K562 (cell line): ENCODE measurements around the gene HKDC1. TPM values are rescaled to one million over a fixed set of nuclear protein-coding genes. Genes with fewer than 3 reads are reported as not detected.
A peak's percentile ranks its signal among the peaks of the same experiment; 100 is the strongest.

ENCODE experiments used
- ATF3 ChIP-seq, 2 experiments: fragments of 450-650 bp in 1 of 2; sonication (generic) in 1 of 2; formaldehyde crosslinking in 1 of 2; IDR thresholded peaks in 1 of 2; conservative IDR thresholded peaks in 1 of 2; 2 replicates each; pipeline versions ENCODE4 v1.6.1 to v1.8.1; 2016 to 2023; ENCODE audit warnings: mild to moderate bottlenecking in 2 of 2, moderate library complexity in 2 of 2, inconsistent platforms in 1 of 2, missing genetic modification reagents in 1 of 2
- BCOR ChIP-seq: fragments of 450-650 bp; IDR thresholded peaks from 2 replicates; pipeline ENCODE4 v1.6.1; 2016
- CEBPG ChIP-seq, 3 experiments: fragments of 200-800 bp in 1 of 3; sonication (Bioruptor generic) in 1 of 3; sonication (generic) in 1 of 3; formaldehyde crosslinking in 1 of 3; IDR thresholded peaks in 2 of 3; conservative IDR thresholded peaks in 1 of 3; 2 replicates each; pipeline versions ENCODE4 v1.6.1 to v1.8.0; 2016 to 2022; ENCODE audit warnings: missing compliant biosample characterization in 2 of 3, missing genetic modification characterization in 2 of 3, mild to moderate bottlenecking in 1 of 3, missing genetic modification reagents in 1 of 3
- CREM ChIP-seq: IDR thresholded peaks from 2 replicates; pipeline ENCODE4 v1.6.1; 2014; ENCODE audit warnings: antibody characterized with exemption, low read depth
- CTBP1 ChIP-seq: fragments of 450-650 bp; IDR thresholded peaks from 2 replicates; pipeline ENCODE4 v1.6.1; 2016; ENCODE audit warnings: borderline replicate concordance
- DNMT1 ChIP-seq: fragments of 450-650 bp; IDR thresholded peaks from 2 replicates; pipeline ENCODE4 v1.6.1; 2016; ENCODE audit warnings: antibody characterized with exemption, mild to moderate bottlenecking
- DPF2 ChIP-seq: fragments of 450-650 bp; IDR thresholded peaks from 2 replicates; pipeline ENCODE4 v1.6.1; 2016
- FOS ChIP-seq: IDR thresholded peaks from 3 replicates; pipeline ENCODE4 v1.6.1; 2011; ENCODE audit not compliant: insufficient read length; ENCODE audit errors: extremely low read depth
- GTF2E2 ChIP-seq: fragments of 200-800 bp; sonication (Bioruptor generic); IDR thresholded peaks from 2 replicates; pipeline ENCODE4 v1.6.1; 2016; ENCODE audit warnings: missing genetic modification characterization, missing compliant biosample characterization
- JUN ChIP-seq, 2 experiments: sonication (generic) in 1 of 2; formaldehyde crosslinking in 1 of 2; IDR thresholded peaks; 2 replicates each; pipeline versions ENCODE4 v1.6.1 to v1.8.0; 2012 to 2022; ENCODE audit warnings: borderline replicate concordance in 2 of 2, mild to moderate bottlenecking in 2 of 2, improper control_type of control experiment in 1 of 2, low read depth in 1 of 2, low read length in 1 of 2, missing genetic modification reagents in 1 of 2
- KAT8 ChIP-seq: fragments of 450-650 bp; IDR thresholded peaks from 2 replicates; pipeline ENCODE4 v1.6.1; 2016; ENCODE audit warnings: low read depth, mild to moderate bottlenecking
- KDM4B ChIP-seq, 2 experiments: fragments of 450-650 bp in 1 of 2; sonication (generic) in 1 of 2; IDR thresholded peaks; 2 replicates each; pipeline ENCODE4 v1.6.1; 2016 to 2017; ENCODE audit warnings: borderline replicate concordance in 2 of 2, antibody characterized with exemption in 1 of 2, low read depth in 1 of 2, mild to moderate bottlenecking in 1 of 2
- KHSRP ChIP-seq: fragments of 450-650 bp; IDR thresholded peaks from 2 replicates; pipeline ENCODE4 v1.6.1; 2017
- MTA3 ChIP-seq: fragments of 450-650 bp; formaldehyde crosslinking; IDR thresholded peaks from 2 replicates; pipeline ENCODE4 v1.6.1; 2017; ENCODE audit warnings: mild to moderate bottlenecking, borderline replicate concordance
- NEUROD1 ChIP-seq: fragments of 150-350 bp; IDR thresholded peaks from 2 replicates; pipeline ENCODE4 v1.6.1; 2014; ENCODE audit warnings: borderline replicate concordance, low read length, low read depth; ENCODE audit not compliant: partially characterized antibody
- NFRKB ChIP-seq: fragments of 450-650 bp; IDR thresholded peaks from 2 replicates; pipeline ENCODE4 v1.6.1; 2016; ENCODE audit warnings: low read depth
- RUNX1 ChIP-seq: sonication (generic); IDR thresholded peaks from 2 replicates; pipeline ENCODE4 v1.6.1; 2016; ENCODE audit warnings: antibody characterized with exemption, low read depth
- SMARCA5 ChIP-seq: fragments of 450-650 bp; IDR thresholded peaks from 2 replicates; pipeline ENCODE4 v1.6.1; 2016
- TAF7 ChIP-seq: fragments of 450-650 bp; IDR thresholded peaks from 2 replicates; pipeline ENCODE4 v1.6.1; 2016; ENCODE audit warnings: missing genetic modification characterization, missing compliant biosample characterization
- TARDBP ChIP-seq: fragments of 450-650 bp; IDR thresholded peaks from 2 replicates; pipeline ENCODE4 v1.6.1; 2016
- TBL1XR1 ChIP-seq, 2 experiments: IDR thresholded peaks; 2 replicates each; pipeline ENCODE4 v1.6.1; 2012; ENCODE audit warnings: improper control_type of control experiment in 2 of 2, low read length in 2 of 2, mild to moderate bottlenecking in 1 of 2
- XRCC5 ChIP-seq: fragments of 200-400 bp; formaldehyde crosslinking; IDR thresholded peaks from 2 replicates; pipeline ENCODE4 v1.6.1; 2017; ENCODE audit warnings: low read depth, mild to moderate bottlenecking, low read length
- ZNF24 ChIP-seq: fragments of 450-650 bp; IDR thresholded peaks from 2 replicates; pipeline ENCODE4 v1.6.1; 2016
- polyA plus RNA-seq, 8 experiments: library from polyadenylated mRNA; depleted of rRNA in 4 of 8; stranded (reverse) in 5 of 8; unstranded in 3 of 8; fragments of >200 nt; fragmentation: Nextera tagmentation in 2 of 8; fragmentation: Illumina TruSeq in 1 of 8; extraction: Ambion mirVana in 2 of 8; extraction: Trizol in 1 of 8; gene quantifications; 2 replicates each; pipeline versions ENCODE4 v1.2.1 to v1.2.3, GENCODE V29; 2011 to 2014; ENCODE audit warnings: inconsistent platforms in 1 of 8, missing spikeins in 1 of 8
- total RNA-seq, 7 experiments: library from RNA; depleted of rRNA in 6 of 7; stranded (reverse); fragments of >200 nt in 6 of 7; fragmentation: Illumina TruSeq in 2 of 7; extraction: Trizol in 2 of 7; gene quantifications; 2 replicates each; pipeline versions ENCODE4 v1.2.1 to v1.2.3, GENCODE V29; 2011 to 2021; ENCODE audit warnings: low replicate concordance in 1 of 7
- TF ChIP-seq, protein P1 (sequence below): fragments of 250-450 bp; sonication (Bioruptor Pico); IDR thresholded peaks from 2 replicates; pipeline ENCODE4 v1.8.0; 2021; ENCODE audit warnings: mild to moderate bottlenecking, moderate library complexity
- TF ChIP-seq, protein P2 (sequence below): IDR thresholded peaks from 2 replicates; pipeline ENCODE4 v1.6.1; 2011; ENCODE audit not compliant: insufficient read length; ENCODE audit errors: extremely low read depth

Gene HKDC1
- total and polyA plus RNA-seq, 9 of the 15 experiments (the other 6 are each of a cell fraction or from before 2014, with no cell fraction given), result 0.04 to 0.22 (median 0.11) TPM; not detected in 5

DNA sequence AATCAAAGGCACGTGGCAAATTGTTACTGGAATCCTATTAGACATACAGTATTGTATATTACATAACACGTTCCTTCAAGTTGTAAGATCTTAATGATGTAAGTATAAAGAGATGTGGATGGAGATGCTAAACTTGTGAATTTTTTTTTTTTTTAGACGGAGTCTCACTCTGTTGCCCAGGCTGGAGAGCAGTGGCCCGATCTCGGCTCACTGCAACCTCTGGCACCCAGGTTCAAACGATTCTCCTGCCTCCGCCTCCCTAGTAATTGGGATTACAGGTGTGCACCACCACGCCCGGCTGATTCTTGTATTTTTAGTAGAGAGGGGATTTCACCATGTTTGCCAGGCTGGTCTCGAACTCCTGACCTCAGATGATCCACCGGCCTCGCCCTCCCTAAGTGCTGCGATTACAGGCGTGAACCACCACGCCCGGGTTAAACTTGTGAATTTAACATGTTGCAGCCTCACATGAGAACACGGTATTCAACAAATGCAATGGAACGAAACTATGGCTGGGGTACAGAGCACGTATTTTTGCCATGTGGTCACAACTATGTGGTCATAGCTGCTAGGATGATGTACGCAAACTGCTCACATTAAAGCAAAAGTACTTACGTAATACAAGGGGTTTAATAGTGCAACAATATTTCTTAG is 40.9 kb upstream of the HKDC1 start (continued):
- TF ChIP-seq, protein P1, sequence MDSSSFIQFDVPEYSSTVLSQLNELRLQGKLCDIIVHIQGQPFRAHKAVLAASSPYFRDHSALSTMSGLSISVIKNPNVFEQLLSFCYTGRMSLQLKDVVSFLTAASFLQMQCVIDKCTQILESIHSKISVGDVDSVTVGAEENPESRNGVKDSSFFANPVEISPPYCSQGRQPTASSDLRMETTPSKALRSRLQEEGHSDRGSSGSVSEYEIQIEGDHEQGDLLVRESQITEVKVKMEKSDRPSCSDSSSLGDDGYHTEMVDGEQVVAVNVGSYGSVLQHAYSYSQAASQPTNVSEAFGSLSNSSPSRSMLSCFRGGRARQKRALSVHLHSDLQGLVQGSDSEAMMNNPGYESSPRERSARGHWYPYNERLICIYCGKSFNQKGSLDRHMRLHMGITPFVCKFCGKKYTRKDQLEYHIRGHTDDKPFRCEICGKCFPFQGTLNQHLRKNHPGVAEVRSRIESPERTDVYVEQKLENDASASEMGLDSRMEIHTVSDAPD (CRISPR knock-in tag), result no peak
- TF ChIP-seq GTF2E2 (tag), result 0 out of 2 replicates have a peak, but pooled peaks have one; percentile 15
- peak; percentile 59 for TF ChIP-seq TAF7 (tag)
- TF ChIP-seq JUN (IDR thresholded peaks at IDR 0.05; ENCODE audit: borderline replicate concordance, low read depth, low read length), result no peak
- peak; percentile 69; the same call in 1 of the 2 replicates for TF ChIP-seq JUN (CRISPR knock-in tag; IDR thresholded peaks at IDR 0.05; ENCODE audit: borderline replicate concordance)
- TF ChIP-seq ZNF24, result peak; percentile 50; the same call in 1 of the 2 replicates
- peak in 1 of 2 experiments; percentile 10; a peak in 1 of 4 replicates for TF ChIP-seq TBL1XR1 (IDR thresholded peaks at IDR 0.05; ENCODE audit: low read length in 2 of 2)
- 0 out of 2 replicates have a peak, but pooled peaks have one; percentile 5 for TF ChIP-seq CTBP1
- TF ChIP-seq SMARCA5, result peak; percentile 78; the same call in 1 of the 2 replicates
- TF ChIP-seq KAT8, result no peak
- peak; percentile 88 for TF ChIP-seq CREM
- peak; percentile 72 for TF ChIP-seq DPF2
- peak; percentile 92; the same call in 1 of the 2 replicates for TF ChIP-seq MTA3
- peak; percentile 70 for TF ChIP-seq BCOR
- TF ChIP-seq FOS, result no peak
- TF ChIP-seq XRCC5, result no peak
- TF ChIP-seq NFRKB, result peak; percentile 61; the same call in 1 of the 2 replicates
- TF ChIP-seq TARDBP, result no peak; the same call in 1 of the 2 replicates
- peak; percentile 82 for TF ChIP-seq KHSRP
- TF ChIP-seq, protein P2, sequence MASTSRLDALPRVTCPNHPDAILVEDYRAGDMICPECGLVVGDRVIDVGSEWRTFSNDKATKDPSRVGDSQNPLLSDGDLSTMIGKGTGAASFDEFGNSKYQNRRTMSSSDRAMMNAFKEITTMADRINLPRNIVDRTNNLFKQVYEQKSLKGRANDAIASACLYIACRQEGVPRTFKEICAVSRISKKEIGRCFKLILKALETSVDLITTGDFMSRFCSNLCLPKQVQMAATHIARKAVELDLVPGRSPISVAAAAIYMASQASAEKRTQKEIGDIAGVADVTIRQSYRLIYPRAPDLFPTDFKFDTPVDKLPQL, result no peak
- TF ChIP-seq NEUROD1, result no peak
- peak; percentile 92 for TF ChIP-seq CEBPG (CRISPR knock-in tag; IDR thresholded peaks at IDR 0.05)
- TF ChIP-seq CEBPG (tag; conservative IDR thresholded peaks at IDR 0.05 in 1 of 2, IDR thresholded peaks at IDR 0.05 in 1 of 2), result peak; percentile 94 to 95
- no peak; the same call in 1 of the 2 replicates for TF ChIP-seq ATF3 (IDR thresholded peaks at IDR 0.05)
- peak; percentile 2; the same call in 1 of the 2 replicates for TF ChIP-seq ATF3 (CRISPR knock-in tag; conservative IDR thresholded peaks at IDR 0.05)
- no peak for TF ChIP-seq DNMT1
- no peak for TF ChIP-seq RUNX1
- peak in 1 of 2 experiments; percentile 9; a peak in 1 of 4 replicates for TF ChIP-seq KDM4B (IDR thresholded peaks at IDR 0.05; ENCODE audit: borderline replicate concordance in 2 of 2, low read depth in 1 of 2)
